A549 (cell line): ENCODE data around the gene UGT1A10.

Experiments
- EP300 ChIP-seq, 2 experiments: fragments of >200 bp; sonication (Bioruptor Twin); formaldehyde crosslinking; IDR thresholded peaks; 2 replicates in 1 of 2; 3 replicates in 1 of 2; pipeline ENCODE4 v1.6.1; 2016 to 2017
- PHF8 ChIP-seq: fragments of 200-600 bp; sonication (generic); IDR thresholded peaks from 2 replicates; pipeline ENCODE4 v1.6.1; 2016; ENCODE audit warnings: low read depth, mild to moderate bottlenecking, antibody characterized with exemption, moderate library complexity, borderline replicate concordance
- POLR2A ChIP-seq: IDR thresholded peaks from 2 replicates; pipeline ENCODE4 v1.6.1; 2012; ENCODE audit warnings: mild to moderate bottlenecking, low read length
- RAD21 ChIP-seq, 2 experiments: fragments of >200 bp in 1 of 2; sonication (Bioruptor Twin) in 1 of 2; formaldehyde crosslinking in 1 of 2; IDR thresholded peaks in 1 of 2; conservative IDR thresholded peaks in 1 of 2; 2 replicates in 1 of 2; 3 replicates in 1 of 2; pipeline ENCODE4 v1.6.1; 2012 to 2018; ENCODE audit warnings: inconsistent platforms in 1 of 2
- RNF2 ChIP-seq: fragments of 200-600 bp; sonication (generic); IDR thresholded peaks from 2 replicates; pipeline ENCODE4 v1.6.1; 2016; ENCODE audit warnings: low read depth, mild to moderate bottlenecking, antibody characterized with exemption, moderate library complexity, borderline replicate concordance
- ZNF302 ChIP-seq: fragments of 250-450 bp; sonication (Bioruptor Pico); IDR thresholded peaks from 2 replicates; pipeline ENCODE4 v1.9.0; 2021; ENCODE audit warnings: inconsistent platforms, mild to moderate bottlenecking, moderate library complexity
- TF ChIP-seq, protein P1 (sequence below): fragments of >200 bp; sonication (Bioruptor Twin); formaldehyde crosslinking; IDR thresholded peaks from 3 replicates; pipeline ENCODE4 v1.5.1; 2016

DNA sequence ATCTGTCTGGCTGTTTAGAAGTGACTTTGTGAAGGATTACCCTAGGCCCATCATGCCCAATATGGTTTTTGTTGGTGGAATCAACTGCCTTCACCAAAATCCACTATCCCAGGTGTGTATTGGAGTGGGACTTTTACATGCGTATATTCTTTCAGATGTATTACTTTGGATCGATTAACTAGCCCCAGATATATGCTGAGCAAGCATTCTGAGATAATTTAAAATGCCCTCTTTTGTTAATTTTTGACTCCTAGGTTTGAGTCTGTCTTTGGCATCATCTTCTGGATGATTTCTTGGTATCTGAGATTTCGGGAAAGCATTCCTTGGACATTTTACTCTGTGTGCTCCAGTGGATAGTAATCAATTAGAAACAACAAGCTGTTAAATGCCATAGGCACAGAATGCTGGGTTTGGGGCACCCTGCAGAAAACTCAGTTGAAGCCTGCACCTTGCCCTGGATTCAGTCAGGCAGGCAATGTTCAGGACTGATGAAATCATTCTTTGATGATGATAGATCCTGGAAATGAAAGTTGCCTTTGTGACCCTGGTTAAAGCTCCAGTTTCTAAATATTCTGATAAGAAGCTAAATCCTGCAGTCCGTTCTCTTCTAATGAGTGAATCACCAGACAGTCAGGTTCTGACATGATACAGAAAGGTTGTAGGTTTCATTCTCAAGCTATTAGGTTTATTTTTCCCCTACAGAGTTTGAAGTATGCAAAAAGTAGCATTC is 125.0 kb downstream of the UGT1A10 start:
- TF ChIP-seq, protein P1, sequence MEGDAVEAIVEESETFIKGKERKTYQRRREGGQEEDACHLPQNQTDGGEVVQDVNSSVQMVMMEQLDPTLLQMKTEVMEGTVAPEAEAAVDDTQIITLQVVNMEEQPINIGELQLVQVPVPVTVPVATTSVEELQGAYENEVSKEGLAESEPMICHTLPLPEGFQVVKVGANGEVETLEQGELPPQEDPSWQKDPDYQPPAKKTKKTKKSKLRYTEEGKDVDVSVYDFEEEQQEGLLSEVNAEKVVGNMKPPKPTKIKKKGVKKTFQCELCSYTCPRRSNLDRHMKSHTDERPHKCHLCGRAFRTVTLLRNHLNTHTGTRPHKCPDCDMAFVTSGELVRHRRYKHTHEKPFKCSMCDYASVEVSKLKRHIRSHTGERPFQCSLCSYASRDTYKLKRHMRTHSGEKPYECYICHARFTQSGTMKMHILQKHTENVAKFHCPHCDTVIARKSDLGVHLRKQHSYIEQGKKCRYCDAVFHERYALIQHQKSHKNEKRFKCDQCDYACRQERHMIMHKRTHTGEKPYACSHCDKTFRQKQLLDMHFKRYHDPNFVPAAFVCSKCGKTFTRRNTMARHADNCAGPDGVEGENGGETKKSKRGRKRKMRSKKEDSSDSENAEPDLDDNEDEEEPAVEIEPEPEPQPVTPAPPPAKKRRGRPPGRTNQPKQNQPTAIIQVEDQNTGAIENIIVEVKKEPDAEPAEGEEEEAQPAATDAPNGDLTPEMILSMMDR = no peak
- TF ChIP-seq POLR2A (no peak), RNF2 (no peak), EP300 (IDR thresholded peaks at IDR 0.05) (peak in 1 of 2 experiments; percentile 56; a peak in 1 of 5 replicates), RAD21 (conservative IDR thresholded peaks at IDR 0.05 in 1 of 2, IDR thresholded peaks at IDR 0.05 in 1 of 2) (no peak), ZNF302 (CRISPR knock-in tag) (no peak), PHF8 (no peak)
